NB4 (cell line): Measurements from ENCODE around the gene PRKG1.

Experiments
- DNase-seq: peaks from one replicate; pipeline ENCODE4 v3.0.0; 2010; ENCODE audit warnings: low read depth
- H3K4me3 ChIP-seq: one replicate; pipeline ENCODE4 v1.5.1; 2011; ENCODE audit warnings: mild to moderate bottlenecking, low read depth, low read length, moderate library complexity
- MYC ChIP-seq: IDR thresholded peaks from 2 replicates; pipeline ENCODE4 v1.6.1; 2011; ENCODE audit warnings: low read depth, low read length
- POLR2A ChIP-seq: IDR thresholded peaks from 2 replicates; pipeline ENCODE4 v1.6.1; 2011; ENCODE audit warnings: mild to moderate bottlenecking; ENCODE audit not compliant: insufficient read length; ENCODE audit errors: extremely low read depth
- TF ChIP-seq, protein P1 (sequence below): IDR thresholded peaks from one replicate; pipeline ENCODE4 v1.5.1; 2012; ENCODE audit warnings: low read depth, low read length
- TF ChIP-seq, protein P2 (sequence below): IDR thresholded peaks from 2 replicates; pipeline ENCODE4 v1.6.1; 2011; ENCODE audit warnings: low read depth, low read length

Gene PRKG1

GRCh38 chr10:51083356-51083853, 9.1 kb downstream of the PRKG1 start:
- TF ChIP-seq MYC (no peak), POLR2A (no peak)
- TF ChIP-seq, protein P1, sequence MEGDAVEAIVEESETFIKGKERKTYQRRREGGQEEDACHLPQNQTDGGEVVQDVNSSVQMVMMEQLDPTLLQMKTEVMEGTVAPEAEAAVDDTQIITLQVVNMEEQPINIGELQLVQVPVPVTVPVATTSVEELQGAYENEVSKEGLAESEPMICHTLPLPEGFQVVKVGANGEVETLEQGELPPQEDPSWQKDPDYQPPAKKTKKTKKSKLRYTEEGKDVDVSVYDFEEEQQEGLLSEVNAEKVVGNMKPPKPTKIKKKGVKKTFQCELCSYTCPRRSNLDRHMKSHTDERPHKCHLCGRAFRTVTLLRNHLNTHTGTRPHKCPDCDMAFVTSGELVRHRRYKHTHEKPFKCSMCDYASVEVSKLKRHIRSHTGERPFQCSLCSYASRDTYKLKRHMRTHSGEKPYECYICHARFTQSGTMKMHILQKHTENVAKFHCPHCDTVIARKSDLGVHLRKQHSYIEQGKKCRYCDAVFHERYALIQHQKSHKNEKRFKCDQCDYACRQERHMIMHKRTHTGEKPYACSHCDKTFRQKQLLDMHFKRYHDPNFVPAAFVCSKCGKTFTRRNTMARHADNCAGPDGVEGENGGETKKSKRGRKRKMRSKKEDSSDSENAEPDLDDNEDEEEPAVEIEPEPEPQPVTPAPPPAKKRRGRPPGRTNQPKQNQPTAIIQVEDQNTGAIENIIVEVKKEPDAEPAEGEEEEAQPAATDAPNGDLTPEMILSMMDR = no peak
- no peak for DNase-seq
- no peak overlapping the region for H3K4me3 ChIP-seq

DNA sequence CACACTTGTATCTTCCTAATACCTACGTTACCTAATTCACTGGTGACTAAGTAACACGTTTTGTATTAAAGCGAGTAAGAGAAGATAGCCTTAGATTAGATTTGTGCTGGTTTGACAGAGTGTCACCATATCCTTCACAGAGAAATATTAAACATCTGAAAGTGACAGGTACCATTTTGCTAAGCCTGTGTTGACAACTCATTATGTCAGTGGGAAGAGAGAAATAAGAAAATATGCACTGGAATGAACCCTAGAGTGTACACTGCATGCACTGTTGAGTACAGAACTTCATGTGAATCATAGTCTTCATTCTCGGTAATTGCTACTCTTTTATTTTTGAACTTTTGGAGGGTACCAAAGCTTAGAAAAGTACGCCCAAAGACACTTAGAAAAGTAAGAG, 10.9 kb downstream of the PRKG1 start:
- no peak overlapping the region for H3K4me3 ChIP-seq
- TF ChIP-seq, protein P2, sequence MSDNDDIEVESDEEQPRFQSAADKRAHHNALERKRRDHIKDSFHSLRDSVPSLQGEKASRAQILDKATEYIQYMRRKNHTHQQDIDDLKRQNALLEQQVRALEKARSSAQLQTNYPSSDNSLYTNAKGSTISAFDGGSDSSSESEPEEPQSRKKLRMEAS = no peak
- TF ChIP-seq POLR2A (no peak), MYC (no peak)
- TF ChIP-seq, protein P1 = no peak
- DNase-seq = no peak

- TF ChIP-seq, protein P1 = no peak
- DNase-seq = no peak
- no peak overlapping the region for H3K4me3 ChIP-seq
These were observed 12.4 kb downstream of the PRKG1 start for GRCh38 chr10:51086710-51087109.

DNA sequence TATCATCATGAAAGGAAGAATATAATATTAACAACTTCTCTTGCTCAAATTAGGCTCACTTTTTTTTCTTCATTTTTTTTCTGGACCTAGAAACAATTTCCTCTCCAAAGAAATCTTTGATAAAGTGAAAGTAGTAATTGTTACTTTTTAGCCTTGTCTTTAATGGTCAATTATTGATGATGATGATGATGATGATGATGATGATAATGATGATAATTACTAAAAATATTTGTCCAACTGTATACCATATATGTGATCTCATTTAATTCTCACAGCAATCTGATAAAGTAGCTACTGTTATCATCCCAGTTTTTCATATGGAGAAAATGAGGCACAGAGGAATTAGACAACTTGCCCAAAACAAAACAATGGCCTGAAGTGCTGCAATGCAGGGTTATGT, 12.8 kb downstream of the PRKG1 start:
- TF ChIP-seq, protein P2 = no peak
- TF ChIP-seq, protein P1 = no peak
- no peak for TF ChIP-seq MYC
- no peak for TF ChIP-seq POLR2A
- no peak overlapping the region for H3K4me3 ChIP-seq
- no peak for DNase-seq

DNA sequence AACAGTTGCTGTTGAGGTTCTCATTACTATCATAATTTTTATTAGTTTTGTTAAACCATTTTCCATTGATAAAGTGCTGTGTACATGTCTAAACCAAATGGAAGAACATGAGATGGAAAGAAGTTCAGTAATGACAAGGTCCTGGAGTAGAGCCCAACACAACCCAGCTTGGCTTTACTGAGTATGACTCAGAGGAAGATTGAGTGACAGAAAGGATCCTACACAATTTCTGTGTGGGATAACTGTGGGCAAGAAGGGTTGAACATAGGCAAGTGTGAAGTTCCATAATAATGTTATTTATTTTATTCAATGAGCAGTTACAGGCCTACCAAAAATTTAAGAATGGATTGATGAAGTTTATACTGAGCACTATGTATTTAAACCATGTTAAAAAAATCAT, 15.9 kb downstream of the PRKG1 start:
- DNase-seq = no peak
- no peak overlapping the region for H3K4me3 ChIP-seq
- TF ChIP-seq, protein P1 = no peak
- TF ChIP-seq MYC (no peak), POLR2A (no peak)
- TF ChIP-seq, protein P2 = no peak

GRCh38 chr10:51092402-51092801, 18.1 kb downstream of the PRKG1 start:
- DNase-seq = no peak
- no peak overlapping the region for H3K4me3 ChIP-seq
- no peak for TF ChIP-seq POLR2A
- TF ChIP-seq, protein P2 = no peak
- no peak for TF ChIP-seq MYC
- TF ChIP-seq, protein P1 = no peak
